ENCODE data around the gene ETNK2.

DNA sequence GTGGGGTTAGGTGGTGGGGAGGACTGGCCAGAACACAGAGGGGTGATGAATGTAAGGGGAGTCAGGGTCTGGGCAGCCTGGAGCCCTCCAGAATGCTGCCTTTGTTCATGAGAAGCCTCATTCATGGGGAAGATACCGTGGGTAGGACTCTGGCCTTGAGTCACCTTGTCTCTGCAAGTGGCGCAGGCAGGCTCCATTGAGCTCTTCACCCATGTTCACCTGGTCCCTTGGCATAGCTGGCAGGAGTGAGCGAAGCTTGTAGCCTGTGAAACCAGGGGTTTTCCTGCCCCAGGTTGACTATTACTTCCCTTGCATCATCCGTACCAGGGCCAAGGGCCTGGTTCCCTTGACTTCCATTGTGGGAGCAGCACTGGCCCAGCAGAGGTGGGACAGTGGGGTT, 53.2 kb downstream of the ETNK2 start:
- TF ChIP-seq, protein P1, sequence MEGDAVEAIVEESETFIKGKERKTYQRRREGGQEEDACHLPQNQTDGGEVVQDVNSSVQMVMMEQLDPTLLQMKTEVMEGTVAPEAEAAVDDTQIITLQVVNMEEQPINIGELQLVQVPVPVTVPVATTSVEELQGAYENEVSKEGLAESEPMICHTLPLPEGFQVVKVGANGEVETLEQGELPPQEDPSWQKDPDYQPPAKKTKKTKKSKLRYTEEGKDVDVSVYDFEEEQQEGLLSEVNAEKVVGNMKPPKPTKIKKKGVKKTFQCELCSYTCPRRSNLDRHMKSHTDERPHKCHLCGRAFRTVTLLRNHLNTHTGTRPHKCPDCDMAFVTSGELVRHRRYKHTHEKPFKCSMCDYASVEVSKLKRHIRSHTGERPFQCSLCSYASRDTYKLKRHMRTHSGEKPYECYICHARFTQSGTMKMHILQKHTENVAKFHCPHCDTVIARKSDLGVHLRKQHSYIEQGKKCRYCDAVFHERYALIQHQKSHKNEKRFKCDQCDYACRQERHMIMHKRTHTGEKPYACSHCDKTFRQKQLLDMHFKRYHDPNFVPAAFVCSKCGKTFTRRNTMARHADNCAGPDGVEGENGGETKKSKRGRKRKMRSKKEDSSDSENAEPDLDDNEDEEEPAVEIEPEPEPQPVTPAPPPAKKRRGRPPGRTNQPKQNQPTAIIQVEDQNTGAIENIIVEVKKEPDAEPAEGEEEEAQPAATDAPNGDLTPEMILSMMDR (IDR thresholded peaks at IDR 0.05; ENCODE audit: poor library complexity): no peak
- no peak for TF ChIP-seq EZH2phosphoT487 (IDR thresholded peaks at IDR 0.05; ENCODE audit: low read depth, severe bottlenecking, unreplicated experiment)
